GM12878 (cell line): ENCODE measurements around the gene CHMP2B. TPM values are rescaled to one million over a fixed set of nuclear protein-coding genes. Genes with fewer than 3 reads are reported as not detected.

Experiments used
- ATAC-seq: fragments of 200-7000 bp; cut with Tn5 transposase; 3 replicates; pipeline ENCODE4 v1.9.1; 2020; ENCODE audit warnings: mild to moderate bottlenecking, moderate library complexity
- BruUV-seq: library from RNA; stranded (reverse); fragments of 400-500 nt; replicated peaks from 2 replicates; lab custom pipeline; 2021; lab: Mats Ljungman, UMichigan
- CTCF ChIA-PET: fragments of 300-600 bp; sonication (Branson Sonifier 250); formaldehyde crosslinking; extraction: SDS; loops from one replicate; lab custom pipeline; 2021; ENCODE audit warnings: inconsistent platforms; lab: Yijun Ruan, JAX
- POLR2A ChIA-PET: fragments of 350-600 bp; formaldehyde crosslinking; extraction: SDS; loops from one replicate; lab custom pipeline; 2021; ENCODE audit warnings: inconsistent platforms; lab: Charles Lee
- RAD21 ChIA-PET: fragments of 300-600 bp; sonication (Branson Sonifier 250); formaldehyde crosslinking; loops from one replicate; lab custom pipeline; 2023; ENCODE audit warnings: antibody characterized with exemption; ENCODE audit not compliant: unreplicated experiment; lab: Charles Lee
- SMC1A ChIA-PET: fragments of 300-600 bp; sonication (Branson Sonifier 250); formaldehyde crosslinking; loops from one replicate; lab custom pipeline; 2023; ENCODE audit not compliant: unreplicated experiment, uncharacterized antibody; lab: Charles Lee
- DNase-seq: peaks from one replicate; pipeline ENCODE4 v3.0.0-alpha.2; 2011; ENCODE audit warnings: low read depth, low spot score
- FAIRE-seq: peaks from 3 replicates; lab custom pipeline; 2011; peaks lifted over from hg19 to GRCh38; lab: Jason Lieb, UNC
- H2AFZ ChIP-seq: 2 replicates; pipeline ENCODE4 v1.6.0; 2011; ENCODE audit warnings: low read depth, low read length, control low read depth; ENCODE audit not compliant: control insufficient read depth
- H3K27ac ChIP-seq: 2 replicates; pipeline ENCODE4 v1.5.1; 2011; ENCODE audit warnings: control low read depth; ENCODE audit not compliant: control insufficient read depth, insufficient read depth
- H3K27me3 ChIP-seq, 2 experiments: replicated peaks in 1 of 2; 2 replicates each; pipeline versions ENCODE4 v1.6.0 to v1.6.1; 2011; ENCODE audit warnings: low read length in 1 of 2; ENCODE audit not compliant: control insufficient read depth in 2 of 2, insufficient read depth in 2 of 2
- H3K36me3 ChIP-seq, 2 experiments: 2 replicates each; pipeline ENCODE4 v1.5.1; 2011; ENCODE audit warnings: low read length in 1 of 2; ENCODE audit not compliant: control insufficient read depth in 2 of 2, insufficient read depth in 2 of 2
- H3K4me1 ChIP-seq: 2 replicates; pipeline ENCODE4 v1.6.1; 2011; ENCODE audit warnings: mild to moderate bottlenecking, low read length, moderate library complexity, mixed read lengths; ENCODE audit not compliant: control insufficient read depth, insufficient read depth
- H3K4me2 ChIP-seq: 2 replicates; pipeline ENCODE4 v1.6.0; 2011; ENCODE audit warnings: control low read depth; ENCODE audit not compliant: control insufficient read depth, insufficient read depth
- H3K4me3 ChIP-seq: fragments of 200-600 bp; sonication (generic); 2 replicates; pipeline ENCODE4 v1.5.1; 2016
- H3K79me2 ChIP-seq: 2 replicates; pipeline ENCODE4 v1.6.0; 2011; ENCODE audit warnings: low read length; ENCODE audit not compliant: control insufficient read depth, insufficient read depth
- H3K9ac ChIP-seq: 2 replicates; pipeline ENCODE4 v1.8.0; 2011; ENCODE audit warnings: low read length, control low read depth, mixed read lengths; ENCODE audit not compliant: control insufficient read depth, insufficient read depth
- H3K9me3 ChIP-seq: replicated peaks from 3 replicates; pipeline ENCODE4 v1.5.1; 2011; ENCODE audit warnings: mild to moderate bottlenecking, low read length; ENCODE audit not compliant: control insufficient read depth, insufficient read depth
- H4K20me1 ChIP-seq: 2 replicates; pipeline ENCODE4 v1.6.0; 2011; ENCODE audit not compliant: control insufficient read depth, insufficient read depth
- BACH1 ChIP-seq: fragments of 450-650 bp; IDR thresholded peaks from 2 replicates; pipeline ENCODE4 v1.6.1; 2017; ENCODE audit warnings: mild to moderate bottlenecking, borderline replicate concordance
- CREB1 ChIP-seq: IDR thresholded peaks from 2 replicates; pipeline ENCODE4 v1.6.1; 2012; ENCODE audit warnings: low read depth, mild to moderate bottlenecking, inconsistent platforms
- ESRRA ChIP-seq: IDR thresholded peaks from 2 replicates; pipeline ENCODE4 v1.6.1; 2012; ENCODE audit warnings: mild to moderate bottlenecking, low read length, improper control_type of control experiment
- HDAC6 ChIP-seq: fragments of 200-600 bp; sonication (generic); IDR thresholded peaks from one replicate; pipeline ENCODE4 v1.8.0; 2017; ENCODE audit warnings: antibody characterized with exemption; ENCODE audit not compliant: unreplicated experiment
- NFXL1 ChIP-seq: fragments of 450-650 bp; IDR thresholded peaks from 2 replicates; pipeline ENCODE4 v1.6.1; 2017; ENCODE audit warnings: antibody characterized with exemption, mild to moderate bottlenecking, borderline replicate concordance
- POLR2A ChIP-seq: IDR thresholded peaks from 2 replicates; pipeline ENCODE4 v1.6.1; 2011; ENCODE audit warnings: low read depth, mild to moderate bottlenecking, low read length
- RB1 ChIP-seq: fragments of 450-650 bp; formaldehyde crosslinking; IDR thresholded peaks from 2 replicates; pipeline ENCODE4 v1.6.1; 2017; ENCODE audit warnings: mild to moderate bottlenecking, borderline replicate concordance
- RELB ChIP-seq: fragments of 450-650 bp; IDR thresholded peaks from 2 replicates; pipeline ENCODE4 v1.6.1; 2017; ENCODE audit warnings: low read depth, mild to moderate bottlenecking, moderate library complexity
- SREBF1 ChIP-seq: IDR thresholded peaks from 2 replicates; pipeline ENCODE4 v1.6.1; 2012; ENCODE audit warnings: mild to moderate bottlenecking, low read length
- TCF12 ChIP-seq: IDR thresholded peaks from 2 replicates; pipeline ENCODE4 v1.6.1; 2011; ENCODE audit warnings: low read depth, mild to moderate bottlenecking, low read length
- ZNF24 ChIP-seq: fragments of 450-650 bp; IDR thresholded peaks from 2 replicates; pipeline ENCODE4 v1.6.1; 2017; ENCODE audit warnings: antibody characterized with exemption, mild to moderate bottlenecking
- ZNF274 ChIP-seq: IDR thresholded peaks from one replicate; pipeline ENCODE4 v1.8.0; 2011; ENCODE audit not compliant: insufficient read length, insufficient read depth
- WGBS: methylation state at CpG from one replicate; pipeline ENCODE4 v1.1.6; 2016; ENCODE audit warnings: low lambda C conversion rate; ENCODE audit not compliant: insufficient replicate concordance, insufficient coverage; ENCODE audit errors: missing lambda C conversion rate; 5-methylcytosine and 5-hydroxymethylcytosine counted together
- in situ Hi-C: fragments of 300-500 bp; cut with MboI; formaldehyde crosslinking; loops from 9 replicates; pipeline ENCODE4 v1.14.3; 2018; ENCODE audit warnings: mixed read lengths
- intact Hi-C: fragments of 100-400 bp; cut with micrococcal nuclease; formaldehyde crosslinking; loops from one replicate; pipeline ENCODE4 v1.14.2; 2022; ENCODE audit not compliant: unreplicated experiment
- polyA plus RNA-seq, 11 experiments: library from polyadenylated mRNA; depleted of rRNA in 4 of 11; unstranded in 6 of 11; stranded (reverse) in 5 of 11; fragments of >200 nt; fragmentation: Nextera tagmentation in 4 of 11; fragmentation: Illumina TruSeq in 1 of 11; extraction: Ambion mirVana in 4 of 11; extraction: Trizol in 1 of 11; gene quantifications; 1 replicate in 1 of 11; 2 replicates in 10 of 11; pipeline versions ENCODE4 v1.2.1 to v1.2.3, GENCODE V29; 2011 to 2016; ENCODE audit warnings: inconsistent platforms in 2 of 11, missing spikeins in 2 of 11, low read depth in 1 of 11
- total RNA-seq, 4 experiments: library from RNA; depleted of rRNA in 3 of 4; stranded (reverse); fragments of >200 nt in 3 of 4; fragmentation: Illumina TruSeq in 1 of 4; extraction: Trizol in 1 of 4; gene quantifications; 2 replicates each; pipeline versions ENCODE4 v1.2.1 to v1.2.3, GENCODE V29; 2013 to 2021
- TF ChIP-seq, protein P1 (sequence below): fragments of 450-650 bp; IDR thresholded peaks from 2 replicates; pipeline ENCODE4 v1.6.1; 2017; ENCODE audit warnings: mild to moderate bottlenecking

CHMP2B gene
- total and polyA plus RNA-seq, 10 of the 15 experiments (the other 5 are each of a cell fraction or from before 2014, with no cell fraction given), result 14.9 to 54.8 (median 24.6) TPM

DNA sequence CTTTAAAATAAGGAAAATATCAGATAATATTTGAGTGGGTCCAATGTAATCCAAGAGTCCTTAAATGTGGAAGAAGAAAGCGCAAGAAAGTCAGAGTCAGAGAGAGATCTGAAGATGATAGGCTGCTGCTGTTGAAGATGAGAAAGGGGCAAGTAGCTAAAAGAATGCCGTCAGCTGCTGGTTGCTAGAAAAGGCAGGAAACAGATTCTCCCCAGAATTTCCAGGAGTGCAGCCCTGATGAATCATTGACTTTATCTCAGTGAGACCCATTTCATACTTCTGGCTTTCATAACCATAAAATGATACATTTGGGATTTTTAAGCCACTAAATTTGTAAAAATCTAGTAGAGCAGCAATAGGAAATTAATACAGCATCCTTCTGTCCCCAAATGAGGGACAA lies 7.5 kb upstream of the CHMP2B start (continued):
- no peak for TF ChIP-seq TCF12

DNA sequence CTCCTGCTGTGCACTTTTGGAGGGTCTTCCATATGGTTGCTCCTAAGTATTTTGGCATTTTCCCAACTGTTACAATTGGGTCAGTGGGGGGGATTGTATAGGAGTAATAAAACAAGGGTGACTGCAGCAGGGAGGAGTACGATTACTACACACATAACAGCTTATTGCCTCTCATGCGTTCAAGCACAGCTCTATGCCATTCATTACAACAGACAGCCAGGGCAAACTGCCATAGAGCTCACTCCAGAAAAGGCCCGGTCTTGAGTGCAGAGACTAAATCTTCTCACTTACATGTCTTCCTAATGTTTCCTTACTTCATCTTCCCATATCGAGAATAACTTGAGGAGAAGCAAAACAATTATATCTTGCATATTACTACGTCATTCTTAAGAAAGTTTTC lies 1.4 kb upstream of the CHMP2B start:
- in situ Hi-C loops, result no loop called here

More for the DNA sequence above, 1.4 kb upstream of the CHMP2B start:
- ChIA-PET SMC1A (interaction anchor here (0.6 to 1.3 kb wide), 3 partner anchors 25 to 1251 kb away, joined by 3 read pairs; no protein-coding TSS in a partner anchor), RAD21 (no interaction called here), CTCF (interaction anchor here (3.9 kb wide), 1 partner anchor 35 kb away, joined by 20 read pairs; no protein-coding TSS in a partner anchor), POLR2A (interaction anchor here (0.9 kb wide), 1 partner anchor 11 kb away, joined by 3 read pairs; no protein-coding TSS in a partner anchor)
- H3K27me3 ChIP-seq, result no peaks in the 10 kb centered on the region
- H3K9me3 ChIP-seq, result no peaks in the 10 kb centered on the region
- no peaks in the 10 kb centered on the region for H4K20me1 ChIP-seq
- no peaks in the 10 kb centered on the region for H3K36me3 ChIP-seq
- FAIRE-seq (no peak), ATAC-seq (no peak), DNase-seq (no peak)
- TF ChIP-seq POLR2A (no peak), ZNF274 (no peak), CREB1 (no peak), RB1 (no peak), SREBF1 (no peak), NFXL1 (no peak), RELB (no peak), ESRRA (no peak), ZNF24 (no peak), HDAC6 (no peak), BACH1 (no peak)
- TF ChIP-seq, protein P1, sequence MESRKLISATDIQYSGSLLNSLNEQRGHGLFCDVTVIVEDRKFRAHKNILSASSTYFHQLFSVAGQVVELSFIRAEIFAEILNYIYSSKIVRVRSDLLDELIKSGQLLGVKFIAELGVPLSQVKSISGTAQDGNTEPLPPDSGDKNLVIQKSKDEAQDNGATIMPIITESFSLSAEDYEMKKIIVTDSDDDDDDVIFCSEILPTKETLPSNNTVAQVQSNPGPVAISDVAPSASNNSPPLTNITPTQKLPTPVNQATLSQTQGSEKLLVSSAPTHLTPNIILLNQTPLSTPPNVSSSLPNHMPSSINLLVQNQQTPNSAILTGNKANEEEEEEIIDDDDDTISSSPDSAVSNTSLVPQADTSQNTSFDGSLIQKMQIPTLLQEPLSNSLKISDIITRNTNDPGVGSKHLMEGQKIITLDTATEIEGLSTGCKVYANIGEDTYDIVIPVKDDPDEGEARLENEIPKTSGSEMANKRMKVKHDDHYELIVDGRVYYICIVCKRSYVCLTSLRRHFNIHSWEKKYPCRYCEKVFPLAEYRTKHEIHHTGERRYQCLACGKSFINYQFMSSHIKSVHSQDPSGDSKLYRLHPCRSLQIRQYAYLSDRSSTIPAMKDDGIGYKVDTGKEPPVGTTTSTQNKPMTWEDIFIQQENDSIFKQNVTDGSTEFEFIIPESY, result no peak
- WGBS, result 46% methylated on average over 5 of the region's 5 CpGs
- intact Hi-C loops, result no loop called here
- no peaks in the 10 kb centered on the region; the same call in 1 of the 2 replicates for H3K4me1 ChIP-seq
- no peak overlapping the region for H2AFZ ChIP-seq
- H3K79me2 ChIP-seq, result peaks cover 17% of the 10 kb centered on the region
- no peak overlapping the region for H3K4me3 ChIP-seq
- H3K4me2 ChIP-seq, result no peak overlapping the region
- BruUV-seq, result no TSS peak
- no peak overlapping the region for H3K9ac ChIP-seq
- no peak overlapping the region for H3K27ac ChIP-seq
